Ishikawa (cell line): ENCODE results near the gene SH3RF3.

ENCODE experiments used
- CEBPB ChIP-seq: IDR thresholded peaks from 2 replicates; pipeline ENCODE4 v1.6.1; 2012
- CREB1 ChIP-seq: IDR thresholded peaks from 2 replicates; pipeline ENCODE4 v1.6.1; 2012; ENCODE audit warnings: low read depth
- EGR1 ChIP-seq: IDR thresholded peaks from 2 replicates; pipeline ENCODE4 v1.6.1; 2012
- EP300 ChIP-seq: IDR thresholded peaks from 2 replicates; pipeline ENCODE4 v1.6.1; 2012; ENCODE audit warnings: borderline replicate concordance
- FOXM1 ChIP-seq: IDR thresholded peaks from 2 replicates; pipeline ENCODE4 v1.6.1; 2012; ENCODE audit warnings: low read depth, borderline replicate concordance
- MAX ChIP-seq: IDR thresholded peaks from 2 replicates; pipeline ENCODE4 v1.6.1; 2012
- NFIC ChIP-seq: IDR thresholded peaks from 2 replicates; pipeline ENCODE4 v1.6.1; 2012
- RAD21 ChIP-seq: IDR thresholded peaks from 2 replicates; pipeline ENCODE4 v1.6.1; 2012; ENCODE audit warnings: low read depth
- REST ChIP-seq: IDR thresholded peaks from 2 replicates; pipeline ENCODE4 v1.6.1; 2012; ENCODE audit warnings: low read depth, mild to moderate bottlenecking
- TAF1 ChIP-seq: IDR thresholded peaks from 2 replicates; pipeline ENCODE4 v1.6.1; 2012; ENCODE audit warnings: low read depth, mild to moderate bottlenecking
- TCF12 ChIP-seq: IDR thresholded peaks from 2 replicates; pipeline ENCODE4 v1.6.1; 2012; ENCODE audit warnings: low read depth
- TEAD4 ChIP-seq: IDR thresholded peaks from 2 replicates; pipeline ENCODE4 v1.6.1; 2012
- USF1 ChIP-seq: IDR thresholded peaks from 2 replicates; pipeline ENCODE4 v1.6.1; 2012
- YY1 ChIP-seq: IDR thresholded peaks from 2 replicates; pipeline ENCODE4 v1.6.1; 2012; ENCODE audit warnings: low read depth
- ZBTB7A ChIP-seq: IDR thresholded peaks from 2 replicates; pipeline ENCODE4 v1.6.1; 2012; ENCODE audit warnings: low read depth

SH3RF3 gene

GRCh38 chr2:109239720-109240119 lies 110.7 kb downstream of the SH3RF3 start:
- TF ChIP-seq TEAD4 (no peak), USF1 (no peak)

GRCh38 chr2:109242210-109242653 lies 113.2 kb downstream of the SH3RF3 start:
- TF ChIP-seq EGR1 (no peak), RAD21 (no peak), USF1 (no peak), TEAD4 (no peak), MAX (no peak), REST (no peak), TCF12 (no peak), CEBPB (no peak), FOXM1 (no peak), ZBTB7A (no peak), EP300 (no peak), NFIC (no peak), YY1 (no peak), TAF1 (no peak), CREB1 (no peak)

- 0 out of 2 replicates have a peak, but pooled peaks have one; percentile 17 for TF ChIP-seq TEAD4
- TF ChIP-seq NFIC: no peak
- no peak for TF ChIP-seq RAD21
- TF ChIP-seq ZBTB7A: no peak
- TF ChIP-seq EGR1: no peak
These were observed 113.8 kb downstream of the SH3RF3 start for GRCh38 chr2:109242654-109243331.

- TF ChIP-seq EP300: no peak
These were observed 114.7 kb downstream of the SH3RF3 start for GRCh38 chr2:109243526-109244303.

- TF ChIP-seq EGR1 (no peak), YY1 (no peak), TEAD4 (no peak), TAF1 (no peak)
These were observed 115.2 kb downstream of the SH3RF3 start for GRCh38 chr2:109244304-109244582.

- no peak for TF ChIP-seq USF1
- TF ChIP-seq CEBPB: no peak
- no peak for TF ChIP-seq TCF12
- TF ChIP-seq EGR1: no peak
- no peak for TF ChIP-seq MAX
- TF ChIP-seq YY1: no peak
- TF ChIP-seq FOXM1: no peak
- TF ChIP-seq ZBTB7A: no peak
- no peak for TF ChIP-seq TEAD4
- TF ChIP-seq NFIC: no peak
- no peak for TF ChIP-seq TAF1
These were observed 115.9 kb downstream of the SH3RF3 start for GRCh38 chr2:109244750-109245382.

GRCh38 chr2:109246176-109246575 lies 117.2 kb downstream of the SH3RF3 start:
- TF ChIP-seq CEBPB: no peak
- TF ChIP-seq TEAD4: no peak
- no peak for TF ChIP-seq EP300
- no peak for TF ChIP-seq MAX
- no peak for TF ChIP-seq ZBTB7A
- TF ChIP-seq REST: no peak
- TF ChIP-seq YY1: no peak
